G401.6 (cell line): Measurements from ENCODE around the gene DCPS.

ENCODE experiments used
- FAIRE-seq: peaks from 2 replicates; lab custom pipeline; 2012; peaks lifted over from hg19 to GRCh38; lab: Jason Lieb, UNC

Gene DCPS

GRCh38 chr11:126328938-126329643, 25.2 kb downstream of the DCPS start:
- FAIRE-seq: no peak

DNA sequence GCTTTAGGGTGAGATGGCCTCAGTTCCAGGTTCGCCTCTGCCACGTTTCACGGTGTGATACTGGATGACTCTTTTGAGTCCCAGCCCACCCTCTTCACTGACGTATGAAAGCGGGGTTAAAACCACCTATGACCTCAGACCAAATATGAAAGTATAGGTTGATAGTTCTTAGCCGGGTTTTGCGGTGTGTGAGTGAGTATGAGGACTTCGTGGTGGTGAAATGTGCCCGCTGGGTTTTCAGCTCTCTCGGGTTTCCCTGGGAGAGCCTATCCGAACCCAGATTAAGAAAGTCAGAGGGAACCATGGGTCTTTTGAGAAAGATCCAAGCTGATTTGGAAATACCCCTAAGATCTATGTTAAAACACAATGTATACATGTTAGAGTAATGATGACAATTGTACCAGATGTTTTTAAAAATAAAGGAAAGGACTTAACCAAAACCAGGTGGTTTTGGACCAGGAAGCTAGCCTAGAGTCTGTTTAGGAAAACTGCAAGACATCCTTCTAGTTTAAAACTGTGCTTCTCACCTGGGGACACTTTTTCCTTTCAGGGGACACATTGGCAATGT, 25.9 kb downstream of the DCPS start:
- no peak for FAIRE-seq

DNA sequence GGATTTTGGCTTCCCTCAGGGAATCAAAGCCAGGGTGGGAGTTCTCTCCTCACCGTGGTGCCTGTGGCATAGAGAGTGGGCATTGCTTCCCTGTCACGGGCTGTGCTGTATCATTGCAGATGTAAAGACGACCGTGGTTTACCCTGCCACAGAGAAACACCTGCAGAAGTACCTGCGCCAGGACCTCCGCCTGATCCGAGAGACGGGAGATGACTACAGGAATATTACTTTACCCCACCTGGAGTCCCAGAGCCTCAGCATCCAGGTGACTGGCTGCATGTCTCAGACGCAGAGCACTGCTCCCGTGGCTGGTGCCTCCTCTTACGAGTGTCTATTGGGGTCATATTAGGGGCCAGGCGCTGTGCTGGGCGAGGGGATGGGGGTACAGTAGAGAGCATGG, 27.4 kb downstream of the DCPS start:
- FAIRE-seq: no peak

DNA sequence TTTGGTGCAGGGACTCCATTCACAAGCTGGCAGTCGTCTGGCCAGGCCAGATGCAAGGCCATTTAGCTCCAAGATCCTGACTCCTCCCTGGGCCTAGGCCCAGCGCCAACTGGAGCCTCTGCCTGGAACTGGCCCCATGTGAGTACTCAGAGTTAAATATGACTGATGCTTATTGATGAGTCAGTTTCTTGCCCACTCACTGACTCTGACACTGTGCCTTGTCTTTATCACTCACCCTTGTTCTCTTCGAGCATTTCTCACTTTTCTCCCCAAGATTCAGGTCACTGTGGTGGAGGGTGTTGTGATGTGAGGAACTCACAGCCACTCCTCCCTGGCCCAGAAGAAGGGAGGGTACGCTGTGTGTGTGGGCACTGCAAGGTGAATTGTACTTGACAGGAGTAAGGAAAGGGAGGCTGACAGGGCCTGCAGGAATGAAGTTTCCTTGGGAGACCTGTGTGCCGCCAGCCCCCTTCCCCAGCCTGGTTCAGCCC, 28.4 kb downstream of the DCPS start:
- FAIRE-seq: no peak

DNA sequence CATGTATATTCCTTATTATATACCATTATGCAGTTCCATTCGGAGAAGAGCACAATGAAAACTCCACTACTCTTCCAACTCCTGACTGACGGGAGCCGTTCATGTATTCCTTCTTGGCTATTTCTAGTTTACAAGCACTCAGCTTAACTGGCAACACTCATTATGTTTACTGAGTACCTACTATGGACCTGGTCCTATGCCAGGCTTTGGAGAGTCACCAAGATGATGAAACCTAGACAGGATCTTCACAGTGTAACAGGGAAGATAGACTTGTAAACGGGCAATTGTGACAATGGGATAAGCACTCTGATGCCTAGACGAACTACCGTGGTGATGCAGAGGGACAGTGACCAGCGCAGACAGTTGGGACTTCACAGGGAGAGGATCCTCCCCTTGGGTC, 29.3 kb downstream of the DCPS start:
- FAIRE-seq: no peak

GRCh38 chr11:126334659-126335462, 31.0 kb downstream of the DCPS start:
- FAIRE-seq: no peak

DNA sequence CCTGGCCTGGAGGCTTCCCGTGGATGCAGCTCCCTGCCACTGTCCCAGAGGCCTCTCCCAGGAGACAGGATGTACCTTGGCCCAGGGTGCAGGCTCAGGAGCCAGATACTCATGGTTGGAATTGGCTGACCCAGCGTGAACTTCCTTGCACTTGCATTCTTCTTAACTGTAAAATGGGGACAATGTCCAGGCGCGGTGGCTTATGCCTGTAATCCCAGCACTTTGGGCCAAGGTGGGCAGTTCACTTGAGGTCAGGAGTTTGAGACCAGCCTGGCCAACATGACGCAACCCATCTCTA, 31.6 kb downstream of the DCPS start:
- no peak for FAIRE-seq

GRCh38 chr11:126336138-126336541, 32.3 kb downstream of the DCPS start:
- FAIRE-seq: no peak

DNA sequence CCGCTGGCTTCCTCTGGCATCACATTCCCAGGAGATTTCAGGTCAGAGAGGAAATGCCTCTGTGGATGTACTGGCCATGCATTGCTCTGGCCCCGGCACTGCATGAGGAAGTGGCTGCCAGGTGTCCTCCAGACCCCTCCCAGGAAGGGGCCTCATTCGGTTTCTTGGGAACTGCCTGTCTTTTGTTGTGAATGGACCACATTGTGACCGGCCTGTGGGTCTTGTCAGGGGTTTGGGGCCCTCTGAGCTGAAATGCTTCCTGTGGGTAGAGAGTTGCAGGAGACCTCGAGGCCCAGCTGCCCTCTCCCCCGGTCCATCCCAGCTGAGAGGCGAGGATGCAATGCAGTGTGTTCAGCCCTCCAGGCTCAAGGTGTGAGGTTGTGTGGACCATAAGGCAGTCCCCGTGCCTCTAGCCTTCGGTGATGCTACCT, 32.8 kb downstream of the DCPS start:
- FAIRE-seq: no peak

GRCh38 chr11:126337126-126337473, 33.2 kb downstream of the DCPS start:
- FAIRE-seq: no peak

DNA sequence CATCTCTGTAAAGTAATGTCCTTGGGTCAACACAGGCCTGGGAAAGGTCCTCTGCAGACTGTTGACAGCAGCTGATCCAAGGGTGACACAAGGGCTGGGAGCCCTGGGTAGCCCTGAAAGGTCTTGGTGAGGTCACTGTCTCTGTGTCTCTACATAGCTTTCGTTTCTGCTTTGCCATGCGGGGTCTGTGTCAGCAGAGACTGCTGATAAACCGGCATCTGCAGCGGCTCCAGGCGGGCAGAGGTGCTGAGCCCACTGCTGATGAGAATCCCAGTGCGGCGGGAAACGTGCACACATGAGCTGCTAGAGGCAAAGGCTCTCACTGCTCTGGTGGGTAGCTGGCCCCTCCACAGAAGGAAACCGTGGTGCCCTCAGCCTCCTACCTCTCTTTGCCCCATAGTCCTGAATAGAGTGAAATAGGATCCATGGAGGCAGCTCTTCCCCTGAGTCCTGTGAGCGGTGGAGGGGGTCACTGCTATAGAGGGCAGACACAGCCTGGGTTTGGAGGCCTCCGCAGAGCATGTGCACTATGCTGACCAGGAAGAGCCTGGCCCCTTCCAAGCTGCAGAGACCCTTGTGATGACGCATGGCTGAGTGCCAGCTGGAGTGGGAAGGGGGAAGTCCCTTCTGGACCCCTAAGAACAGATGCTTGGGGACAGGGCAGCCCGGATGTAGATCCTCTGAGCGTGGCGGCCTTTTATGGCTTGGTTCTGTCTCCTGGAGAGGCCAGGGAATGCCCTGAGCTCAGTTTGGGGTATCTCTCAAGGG, 33.8 kb downstream of the DCPS start:
- FAIRE-seq: no peak

- FAIRE-seq: no peak
Observed at GRCh38 chr11:126338346-126339055, 34.6 kb downstream of the DCPS start.

- FAIRE-seq: no peak
Observed at GRCh38 chr11:126339073-126339862, 35.4 kb downstream of the DCPS start.

DNA sequence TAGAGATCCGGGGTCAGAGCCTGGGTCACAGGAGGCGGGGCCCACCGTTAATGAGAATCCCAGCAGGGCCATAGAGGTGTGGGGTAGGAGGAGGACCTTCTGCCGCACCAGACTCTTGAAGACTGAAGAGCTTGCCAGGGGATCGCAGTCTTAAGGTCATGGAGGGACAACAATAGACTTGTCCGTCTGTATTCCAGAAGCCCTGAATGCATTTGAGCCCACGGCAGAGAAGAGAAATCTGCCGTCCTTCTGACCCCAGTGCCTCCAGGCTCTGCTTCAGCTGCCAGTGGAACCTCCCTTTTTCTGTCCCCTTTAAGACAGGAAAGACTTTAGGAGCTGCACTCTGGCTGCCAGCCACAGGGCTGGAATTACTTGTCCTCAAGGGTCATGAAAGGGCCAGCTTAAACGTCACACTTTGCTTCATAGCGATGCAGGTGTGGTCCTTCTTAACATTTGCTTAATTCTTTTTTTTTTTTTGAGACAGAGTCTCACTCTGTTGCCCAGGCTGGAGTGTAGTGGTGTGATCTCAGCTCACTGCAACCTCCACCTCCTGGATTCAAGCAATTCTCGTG, 36.1 kb downstream of the DCPS start:
- FAIRE-seq: no peak

DNA sequence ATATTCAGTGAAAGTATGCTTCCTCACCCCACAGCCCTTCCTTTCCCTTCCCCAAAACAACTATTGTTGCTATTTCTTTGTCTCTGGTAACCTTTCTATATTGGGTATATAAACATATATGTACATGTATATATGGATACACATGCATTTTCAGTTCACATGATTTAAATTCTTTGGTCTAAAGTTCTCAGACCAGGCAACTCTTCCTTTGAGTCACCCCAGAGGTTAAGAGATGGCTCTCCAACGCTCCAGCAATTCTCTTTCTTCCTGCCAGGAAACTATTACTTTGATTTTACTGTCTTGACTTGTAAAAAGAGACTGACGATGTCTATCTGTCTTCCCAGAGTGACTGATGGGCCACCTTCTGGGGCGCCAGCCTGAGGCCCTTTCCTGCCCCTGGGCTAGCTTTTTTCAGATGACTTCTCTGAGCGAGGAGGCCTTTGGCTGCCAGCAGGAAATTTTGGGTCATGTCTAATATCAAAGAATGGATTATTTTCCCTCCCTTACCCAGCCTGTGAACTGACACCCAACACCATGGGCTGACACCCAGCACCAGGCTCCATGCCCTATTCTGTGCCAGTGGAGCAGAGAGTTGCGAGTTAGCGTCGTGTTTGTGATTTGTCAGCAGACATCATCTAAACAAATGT, 37.2 kb downstream of the DCPS start:
- FAIRE-seq: no peak

- FAIRE-seq: no peak
Observed at GRCh38 chr11:126341760-126342161, 37.9 kb downstream of the DCPS start.

GRCh38 chr11:126343051-126343450, 39.2 kb downstream of the DCPS start:
- FAIRE-seq: no peak

GRCh38 chr11:126344141-126345080, 40.6 kb downstream of the DCPS start:
- FAIRE-seq: no peak

DNA sequence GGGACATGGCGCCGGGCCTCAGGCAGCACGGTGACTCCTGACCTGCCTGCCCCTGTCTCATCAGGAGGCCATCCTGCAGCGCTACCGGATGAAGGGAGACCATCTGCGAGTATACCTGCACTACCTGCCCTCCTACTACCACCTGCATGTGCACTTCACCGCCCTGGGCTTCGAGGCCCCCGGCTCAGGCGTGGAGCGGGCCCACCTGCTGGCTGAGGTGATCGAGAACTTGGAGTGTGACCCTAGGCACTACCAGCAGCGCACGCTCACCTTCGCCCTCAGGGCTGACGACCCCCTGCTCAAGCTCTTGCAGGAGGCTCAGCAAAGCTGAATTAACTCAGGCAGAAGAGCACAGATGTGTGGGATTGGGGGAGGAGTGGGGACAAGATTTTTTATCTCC, 41.4 kb downstream of the DCPS start:
- FAIRE-seq: no peak
